ENCODE measurements around the gene ACSM6. TPM values are rescaled to one million over a fixed set of nuclear protein-coding genes. Genes with fewer than 3 reads are reported as not detected.
"Not testable (repeated sequence)": the region's sequence is repeated elsewhere in the genome, so short reads cannot be mapped to it uniquely, and the experiment has no call there.

ACSM6 gene
- total RNA-seq, 4 donors from 2014 or later = not detected

DNA sequence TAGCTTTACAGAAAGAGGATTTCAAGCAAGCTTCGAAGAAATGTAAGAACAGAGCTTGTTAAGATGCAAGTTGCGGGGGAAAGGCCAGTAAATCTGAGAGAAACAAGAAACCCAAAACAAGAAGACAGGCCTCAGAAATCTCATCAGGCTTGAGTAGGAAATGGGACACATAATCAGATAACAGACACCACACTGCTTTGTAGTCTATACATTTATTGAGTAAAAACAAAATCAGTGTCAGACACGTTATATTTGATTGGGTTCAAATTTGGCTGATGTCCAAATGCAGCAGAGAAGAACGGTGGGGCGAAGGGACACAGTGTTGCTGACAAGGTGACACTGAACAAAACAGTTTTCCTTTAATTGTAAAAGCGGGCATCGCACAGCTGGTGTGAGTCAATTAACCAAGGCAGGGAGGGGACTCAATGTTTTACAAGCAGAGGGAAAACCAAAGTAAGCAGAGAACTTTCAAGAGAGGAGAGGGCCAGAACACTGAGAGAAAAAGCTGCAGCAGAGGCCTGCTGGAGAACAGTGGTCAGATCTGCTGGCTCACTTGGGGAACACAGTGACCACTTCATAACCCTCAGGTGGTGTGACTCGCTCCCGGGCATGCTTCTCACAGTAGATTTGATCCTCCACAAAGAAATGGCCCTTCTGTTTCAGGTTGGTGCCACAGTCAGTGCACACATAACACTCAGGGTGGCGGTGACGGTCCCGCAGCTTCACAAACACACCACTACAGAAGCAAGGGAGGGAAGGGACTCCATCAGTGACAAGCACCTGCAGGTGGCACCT is 43.5 kb downstream of the ACSM6 start:
- intact Hi-C loops (cut with DNase I) = no loop called here
- Histone ChIP-seq H3K27me3 (no peaks in the 10 kb centered on the region), H3K4me3 (no peak overlapping the region), H3K9me3 (no peaks in the 10 kb centered on the region), H3K36me3 (peaks cover 3 to 99% (median 41%) of the 10 kb centered on the region in 4 donors), H3K27ac (replicated peaks in 1 of 4) (no peak overlapping the region), H3K4me1 (no peaks in the 10 kb centered on the region)
- WGBS = 70% methylated on average over 11 of the region's 12 CpGs
- TF ChIP-seq EP300 (IDR thresholded peaks at IDR 0.05) = no peak
- TF ChIP-seq POLR2AphosphoS5 (IDR thresholded peaks at IDR 0.05) = no peak
- TF ChIP-seq, protein P1, sequence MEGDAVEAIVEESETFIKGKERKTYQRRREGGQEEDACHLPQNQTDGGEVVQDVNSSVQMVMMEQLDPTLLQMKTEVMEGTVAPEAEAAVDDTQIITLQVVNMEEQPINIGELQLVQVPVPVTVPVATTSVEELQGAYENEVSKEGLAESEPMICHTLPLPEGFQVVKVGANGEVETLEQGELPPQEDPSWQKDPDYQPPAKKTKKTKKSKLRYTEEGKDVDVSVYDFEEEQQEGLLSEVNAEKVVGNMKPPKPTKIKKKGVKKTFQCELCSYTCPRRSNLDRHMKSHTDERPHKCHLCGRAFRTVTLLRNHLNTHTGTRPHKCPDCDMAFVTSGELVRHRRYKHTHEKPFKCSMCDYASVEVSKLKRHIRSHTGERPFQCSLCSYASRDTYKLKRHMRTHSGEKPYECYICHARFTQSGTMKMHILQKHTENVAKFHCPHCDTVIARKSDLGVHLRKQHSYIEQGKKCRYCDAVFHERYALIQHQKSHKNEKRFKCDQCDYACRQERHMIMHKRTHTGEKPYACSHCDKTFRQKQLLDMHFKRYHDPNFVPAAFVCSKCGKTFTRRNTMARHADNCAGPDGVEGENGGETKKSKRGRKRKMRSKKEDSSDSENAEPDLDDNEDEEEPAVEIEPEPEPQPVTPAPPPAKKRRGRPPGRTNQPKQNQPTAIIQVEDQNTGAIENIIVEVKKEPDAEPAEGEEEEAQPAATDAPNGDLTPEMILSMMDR (IDR thresholded peaks at IDR 0.05) = no peak
- no peak for TF ChIP-seq POLR2A (IDR thresholded peaks at IDR 0.05; ENCODE audit: low read depth)
- no peak for DNase-seq (ENCODE audit: extremely low spot score)

DNA sequence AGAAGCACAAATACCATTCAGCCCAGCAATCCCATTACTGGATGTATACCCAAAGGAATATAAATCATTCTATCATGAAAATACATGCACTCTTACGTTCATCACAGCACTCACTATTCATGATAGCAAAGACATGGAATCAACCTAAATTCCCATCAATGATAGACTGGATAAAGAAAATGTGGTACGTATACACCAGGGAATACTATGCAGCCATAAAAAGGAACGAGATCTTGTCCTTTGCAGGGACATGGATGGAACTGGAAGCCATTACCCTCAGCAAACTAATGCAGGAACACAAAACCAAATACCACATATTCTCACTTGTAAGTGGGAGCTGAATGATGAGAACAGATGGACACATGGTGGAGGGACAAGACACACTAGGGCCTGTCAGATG is 46.1 kb downstream of the ACSM6 start:
- not testable (repeated sequence) for H3K9me3 ChIP-seq; H3K4me1 ChIP-seq; H3K4me3 ChIP-seq; H3K27me3 ChIP-seq; DNase-seq (ENCODE audit: extremely low spot score); H3K27ac ChIP-seq (replicated peaks in 1 of 4)
- intact Hi-C loops (cut with DNase I) = loop anchor here (5.0 kb wide), 1 partner anchor 58 kb away; no protein-coding TSS in a partner anchor
- 97% methylated on average over 3 of the region's 3 CpGs for WGBS
- peaks cover 3 to 98% (median 42%) of the 10 kb centered on the region in 4 donors for H3K36me3 ChIP-seq

DNA sequence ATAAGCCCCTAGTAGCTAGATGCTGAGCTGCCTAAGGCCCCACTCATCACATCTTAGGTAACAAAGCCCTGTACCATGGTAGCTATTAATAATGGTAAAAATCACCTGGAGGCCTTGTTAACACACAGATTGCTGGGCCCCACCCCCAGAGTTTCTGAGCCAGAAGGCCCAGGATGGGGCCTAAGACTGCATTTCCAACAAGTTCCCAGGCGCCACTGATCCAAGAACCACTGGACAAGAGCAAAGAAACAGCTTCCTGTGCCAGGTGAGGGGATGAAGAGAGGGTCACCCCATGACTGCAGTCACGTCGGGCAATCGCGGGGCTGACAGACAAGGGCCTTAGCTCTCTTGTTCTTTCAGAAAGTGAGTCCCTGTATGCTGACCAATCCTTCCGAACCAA is 46.8 kb downstream of the ACSM6 start:
- H3K9me3 ChIP-seq = no peaks in the 10 kb centered on the region
- intact Hi-C loops (cut with DNase I) = loop anchor here (5.0 kb wide), 1 partner anchor 59 kb away; no protein-coding TSS in a partner anchor
- no peak overlapping the region for H3K4me3 ChIP-seq
- DNase-seq (ENCODE audit: extremely low spot score) = peak; percentile 74
- no peaks in the 10 kb centered on the region for H3K4me1 ChIP-seq
- TF ChIP-seq EP300 (IDR thresholded peaks at IDR 0.05) (no peak), POLR2AphosphoS5 (IDR thresholded peaks at IDR 0.05) (no peak), POLR2A (IDR thresholded peaks at IDR 0.05; ENCODE audit: low read depth) (no peak)
- TF ChIP-seq, protein P1 (IDR thresholded peaks at IDR 0.05) = no peak
- 95% methylated on average over 6 of the region's 6 CpGs for WGBS
- peaks cover 3 to 98% (median 44%) of the 10 kb centered on the region in 4 donors for H3K36me3 ChIP-seq
- H3K27ac ChIP-seq (replicated peaks in 1 of 4) = no peak overlapping the region
- H3K27me3 ChIP-seq = no peaks in the 10 kb centered on the region

DNA sequence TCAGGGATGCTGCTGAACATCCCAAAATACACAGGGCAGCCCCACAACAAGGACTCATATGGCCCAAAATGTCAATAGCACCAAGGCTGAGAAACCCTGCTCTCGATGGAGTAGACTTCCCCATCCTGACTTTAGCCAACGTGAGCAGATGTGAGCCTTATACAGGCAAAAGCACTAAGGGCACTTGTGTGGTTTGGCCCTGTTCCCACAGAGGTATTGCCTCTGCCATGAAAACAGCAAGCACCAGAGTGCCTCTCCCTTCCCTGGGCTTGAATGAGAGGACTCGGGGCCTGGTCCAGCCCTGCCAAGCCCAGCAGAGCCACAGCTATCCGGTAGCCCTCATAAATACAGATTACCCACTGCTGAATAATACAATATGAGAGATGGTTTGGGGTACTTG is 47.5 kb downstream of the ACSM6 start:
- H3K9me3 ChIP-seq = no peaks in the 10 kb centered on the region
- intact Hi-C loops (cut with DNase I) = loop anchor here (5.0 kb wide), 1 partner anchor 59 kb away; no protein-coding TSS in a partner anchor
- H3K27ac ChIP-seq (replicated peaks in 1 of 4) = no peak overlapping the region
- peaks cover 0 to 3% (median under 1%) of the 10 kb centered on the region in 4 donors for H3K4me1 ChIP-seq
- H3K27me3 ChIP-seq = no peaks in the 10 kb centered on the region
- no peak overlapping the region for H3K4me3 ChIP-seq
- DNase-seq (ENCODE audit: extremely low spot score) = peak; percentile 86
- TF ChIP-seq POLR2A (IDR thresholded peaks at IDR 0.05; ENCODE audit: low read depth) (no peak), EP300 (IDR thresholded peaks at IDR 0.05) (no peak), POLR2AphosphoS5 (IDR thresholded peaks at IDR 0.05) (no peak)
- TF ChIP-seq, protein P1 (IDR thresholded peaks at IDR 0.05) = no peak
- H3K36me3 ChIP-seq = peaks cover 3 to 97% (median 44%) of the 10 kb centered on the region in 4 donors
- WGBS = 78% methylated on average over 4 of the region's 4 CpGs

DNA sequence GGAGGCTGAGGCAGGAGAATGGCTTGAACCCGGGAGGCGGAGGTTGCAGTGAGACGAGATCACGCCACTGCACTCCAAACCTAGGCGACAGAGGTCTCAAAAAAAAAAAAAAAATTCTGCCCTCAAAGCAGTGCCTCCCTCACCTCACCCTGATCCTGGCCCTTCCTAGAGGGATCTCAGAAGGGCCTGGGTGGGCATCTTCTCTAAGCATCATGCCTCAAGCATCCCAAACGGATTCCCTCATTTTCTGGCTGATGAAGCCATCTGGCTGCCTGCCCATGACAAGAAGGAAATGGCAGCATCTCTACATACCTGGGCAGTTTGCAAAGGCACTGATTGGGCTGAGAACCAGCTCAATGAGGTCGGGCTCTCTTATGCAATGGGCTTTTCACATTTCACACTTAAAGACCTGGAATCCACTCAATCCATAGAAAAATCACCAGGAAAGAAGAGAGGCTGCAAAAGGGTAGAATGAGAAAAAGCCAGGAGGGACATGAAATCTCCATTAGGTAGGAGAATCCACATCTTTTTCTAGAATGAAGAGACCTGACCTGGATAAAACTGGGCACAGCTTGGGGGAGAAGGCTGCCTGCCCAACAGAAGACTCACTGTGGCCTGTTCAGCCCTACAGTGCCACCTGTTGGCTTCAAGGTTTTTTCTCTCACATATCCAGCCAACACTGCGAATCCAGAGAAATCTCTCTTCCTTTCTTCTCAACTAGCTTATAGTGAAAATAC is 48.7 kb downstream of the ACSM6 start:
- intact Hi-C loops (cut with DNase I) = loop anchor here (5.0 kb wide), 1 partner anchor 60 kb away; no protein-coding TSS in a partner anchor
- Histone ChIP-seq H3K27ac (replicated peaks in 1 of 4) (no peak overlapping the region), H3K27me3 (no peaks in the 10 kb centered on the region), H3K4me3 (no peak overlapping the region), H3K4me1 (peaks cover 12 to 15% (median 13%) of the 10 kb centered on the region in 4 donors), H3K36me3 (peaks cover 0 to 97% (median 35%) of the 10 kb centered on the region in 4 donors), H3K9me3 (no peaks in the 10 kb centered on the region)
- 76% methylated on average over 8 of the region's 8 CpGs for WGBS
- DNase-seq (ENCODE audit: extremely low spot score) = peak; percentile 80
- TF ChIP-seq POLR2A (IDR thresholded peaks at IDR 0.05; ENCODE audit: low read depth) (no peak), EP300 (IDR thresholded peaks at IDR 0.05) (no peak), POLR2AphosphoS5 (IDR thresholded peaks at IDR 0.05) (no peak)
- TF ChIP-seq, protein P1 (IDR thresholded peaks at IDR 0.05) = peak; percentile 47 to 57 (median 56)
